GM21447 (cell line): ENCODE results near the gene LCNL1.

Experiments
- ATAC-seq: cut with Tn5 transposase; IDR thresholded peaks from one replicate; pipeline ENCODE4 v1.9.1; 2021; ENCODE audit not compliant: unreplicated experiment

LCNL1 gene

GRCh38 chr9:136946228-136947027 is 36.4 kb upstream of the LCNL1 start:
- ATAC-seq, result no peak

DNA sequence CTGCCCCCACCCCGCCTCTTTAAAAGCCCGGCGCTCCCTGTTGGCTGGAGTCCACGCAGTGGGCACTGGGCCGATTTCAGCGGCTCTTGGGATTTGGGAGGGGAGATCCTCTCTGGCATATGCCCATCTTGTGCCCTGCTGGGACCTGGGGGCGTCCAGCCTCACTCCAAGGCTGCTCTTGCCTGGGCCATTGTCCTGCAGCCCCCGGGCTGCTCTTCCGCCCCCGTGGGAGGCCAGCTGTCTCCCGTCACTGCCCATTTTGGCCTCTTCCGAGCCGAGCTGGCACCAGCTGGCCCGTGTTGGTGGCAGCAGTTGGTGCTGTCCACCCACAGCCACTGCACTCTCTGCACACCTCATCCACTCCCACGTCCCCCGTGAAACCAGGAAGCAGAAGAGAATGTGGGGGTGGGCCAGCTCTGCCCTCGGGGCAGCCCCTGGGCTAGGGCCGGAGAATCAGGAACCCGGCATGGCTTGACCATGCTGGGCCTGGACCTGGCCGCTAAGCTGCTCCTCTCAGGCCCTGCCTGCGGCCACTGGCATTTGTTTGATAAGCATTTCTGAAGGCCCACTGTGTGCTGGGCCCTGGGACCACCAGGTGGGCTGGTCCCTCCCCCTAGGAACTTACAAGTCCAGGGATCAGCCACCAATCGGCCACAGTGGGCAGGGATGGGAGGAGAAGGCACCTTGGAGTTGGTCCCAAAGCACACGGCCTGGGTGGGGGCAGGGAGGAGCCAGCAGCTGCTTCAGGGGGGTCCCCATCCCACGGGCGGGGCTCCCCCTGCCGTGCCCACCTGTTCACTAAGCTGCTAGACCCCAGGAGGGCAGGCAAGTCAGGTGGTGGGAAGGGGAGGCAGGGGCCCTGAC is 35.5 kb upstream of the LCNL1 start:
- ATAC-seq, result no peak

GRCh38 chr9:136947955-136948510 is 34.8 kb upstream of the LCNL1 start:
- ATAC-seq, result no peak

DNA sequence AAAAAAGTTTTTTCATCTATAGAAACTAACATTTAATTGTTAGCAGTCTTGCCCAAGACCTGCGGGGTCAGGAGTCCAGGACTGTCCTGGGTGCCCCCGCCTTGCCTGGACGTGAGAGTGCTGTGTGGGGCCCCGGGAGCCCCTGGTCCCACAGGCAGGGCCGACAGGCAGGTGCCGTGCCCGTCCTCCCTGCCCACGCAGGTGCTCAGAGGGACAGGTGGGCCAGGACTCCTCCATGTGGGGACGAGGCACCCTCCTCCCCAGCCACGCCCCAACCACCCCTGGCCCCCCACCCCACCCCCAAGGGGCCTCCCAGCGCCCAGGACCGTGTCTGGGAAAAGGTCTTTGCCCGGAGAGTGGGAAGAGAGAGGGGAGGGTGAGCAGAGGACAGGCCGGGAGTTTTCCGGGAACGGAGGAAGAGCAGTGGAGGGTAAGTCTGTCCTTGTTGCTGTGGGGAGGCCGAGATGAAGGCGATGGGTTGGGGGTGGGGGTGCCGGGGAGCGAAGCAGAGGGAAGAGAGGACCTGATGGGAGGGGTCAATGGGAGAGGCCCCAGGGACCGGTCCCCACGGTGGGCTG is 33.5 kb upstream of the LCNL1 start:
- ATAC-seq, result no peak

- ATAC-seq, result peak; percentile 76
These were observed 32.8 kb upstream of the LCNL1 start for GRCh38 chr9:136949817-136950655.

DNA sequence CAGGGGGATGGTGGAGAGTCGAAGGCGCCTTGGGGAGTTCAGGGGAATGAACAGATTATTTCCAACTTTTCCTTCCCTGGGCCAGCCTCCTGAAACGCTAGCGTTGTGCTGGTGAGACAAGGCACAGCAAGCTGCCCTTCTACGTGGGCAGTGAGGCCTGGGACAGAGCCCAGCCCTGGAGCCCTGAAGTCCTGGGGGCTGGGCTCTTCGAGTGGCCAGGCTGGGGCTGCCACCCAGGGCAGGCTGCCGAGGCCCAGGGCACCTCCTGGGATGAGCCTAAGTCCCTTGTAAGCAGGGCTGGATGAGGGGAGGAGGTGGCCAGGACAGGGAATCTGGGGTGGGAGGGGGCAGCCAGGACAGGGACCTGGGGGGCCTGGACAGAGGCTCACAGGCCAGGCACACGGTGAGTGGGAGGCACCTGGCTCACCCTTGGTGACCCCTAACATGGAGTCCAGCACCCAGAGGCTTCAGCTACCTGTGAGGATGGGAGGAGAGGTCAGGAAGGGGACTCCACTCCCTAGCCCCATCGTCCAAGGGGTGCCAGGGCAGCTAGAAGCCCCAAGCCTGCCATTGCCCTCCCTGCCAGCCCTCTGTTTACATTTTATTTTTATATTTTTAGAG is 32.0 kb upstream of the LCNL1 start:
- no peak for ATAC-seq

DNA sequence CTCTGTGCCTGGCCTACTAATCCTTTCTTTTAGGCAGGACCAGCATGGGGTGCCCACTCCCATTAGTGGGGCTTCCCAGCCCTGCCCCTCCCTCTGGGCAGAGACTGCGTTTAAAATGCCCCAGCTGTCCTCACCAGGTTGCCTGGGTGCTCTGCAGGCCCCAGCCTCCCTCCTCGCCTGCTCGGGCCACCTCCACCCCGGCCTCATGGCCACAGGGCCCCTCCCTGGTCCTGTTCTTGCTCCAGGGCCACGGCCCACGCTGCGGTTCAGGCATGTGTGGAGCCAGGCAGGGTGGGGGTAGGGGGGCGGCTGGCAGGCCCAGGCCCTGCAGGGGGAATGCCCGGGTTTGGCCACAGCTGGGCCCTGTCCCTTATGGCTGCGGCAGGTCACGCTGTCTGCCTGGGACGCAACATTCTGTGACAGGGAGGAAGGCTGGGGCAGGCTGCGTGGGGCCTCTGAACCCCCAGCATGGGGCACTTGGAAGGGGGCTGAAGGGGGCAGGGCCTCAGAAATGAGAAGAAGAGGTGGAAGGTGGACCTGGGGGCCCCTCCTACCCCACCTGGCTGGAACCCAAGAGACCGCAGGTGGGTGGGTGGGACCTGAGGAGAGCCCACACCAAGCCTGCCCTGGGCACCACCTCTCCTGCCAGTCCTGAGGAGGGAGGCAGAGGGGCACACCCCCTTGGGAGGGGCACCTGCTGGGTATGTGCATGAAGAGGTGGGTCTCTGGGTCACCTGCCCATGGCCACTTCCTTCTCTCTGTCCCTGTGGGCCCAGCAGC is 31.1 kb upstream of the LCNL1 start, which contains the start of gene LCN12:
Gene LCN12, plus strand, starts transcription at position 733 of the 780 bp plus-strand sequence. CDS start 55 bp downstream, outside the sequence.
- no peak for ATAC-seq

DNA sequence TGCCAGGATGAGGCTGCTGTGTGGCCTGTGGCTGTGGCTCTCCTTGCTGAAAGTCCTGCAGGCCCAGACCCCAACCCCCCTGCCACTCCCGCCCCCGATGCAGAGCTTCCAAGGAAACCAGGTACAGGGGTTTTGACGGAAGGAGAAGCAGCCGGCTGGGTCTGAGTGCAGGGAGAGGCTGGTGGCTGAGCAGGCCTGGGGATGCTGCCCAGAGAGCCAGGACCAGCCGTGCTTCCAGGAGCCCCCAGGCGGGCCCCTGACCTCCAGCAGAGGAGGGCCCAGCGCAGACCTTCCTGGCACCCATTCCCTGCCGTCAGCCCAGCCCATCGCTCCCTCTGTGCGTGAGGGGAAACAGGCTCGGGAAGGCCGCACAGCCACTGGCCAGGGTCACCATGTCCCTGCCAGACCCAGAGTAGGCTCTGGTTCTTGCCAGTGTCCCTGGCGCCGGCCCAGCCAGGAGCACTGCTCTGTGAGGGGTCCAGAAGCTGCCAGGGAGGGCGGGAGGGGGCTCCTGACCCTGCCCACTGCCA is 30.4 kb upstream of the LCNL1 start:
- ATAC-seq, result no peak

- ATAC-seq, result no peak
These were observed 29.7 kb upstream of the LCNL1 start for GRCh38 chr9:136952876-136953770.

GRCh38 chr9:136953771-136954269 is 29.0 kb upstream of the LCNL1 start:
- ATAC-seq, result no peak

DNA sequence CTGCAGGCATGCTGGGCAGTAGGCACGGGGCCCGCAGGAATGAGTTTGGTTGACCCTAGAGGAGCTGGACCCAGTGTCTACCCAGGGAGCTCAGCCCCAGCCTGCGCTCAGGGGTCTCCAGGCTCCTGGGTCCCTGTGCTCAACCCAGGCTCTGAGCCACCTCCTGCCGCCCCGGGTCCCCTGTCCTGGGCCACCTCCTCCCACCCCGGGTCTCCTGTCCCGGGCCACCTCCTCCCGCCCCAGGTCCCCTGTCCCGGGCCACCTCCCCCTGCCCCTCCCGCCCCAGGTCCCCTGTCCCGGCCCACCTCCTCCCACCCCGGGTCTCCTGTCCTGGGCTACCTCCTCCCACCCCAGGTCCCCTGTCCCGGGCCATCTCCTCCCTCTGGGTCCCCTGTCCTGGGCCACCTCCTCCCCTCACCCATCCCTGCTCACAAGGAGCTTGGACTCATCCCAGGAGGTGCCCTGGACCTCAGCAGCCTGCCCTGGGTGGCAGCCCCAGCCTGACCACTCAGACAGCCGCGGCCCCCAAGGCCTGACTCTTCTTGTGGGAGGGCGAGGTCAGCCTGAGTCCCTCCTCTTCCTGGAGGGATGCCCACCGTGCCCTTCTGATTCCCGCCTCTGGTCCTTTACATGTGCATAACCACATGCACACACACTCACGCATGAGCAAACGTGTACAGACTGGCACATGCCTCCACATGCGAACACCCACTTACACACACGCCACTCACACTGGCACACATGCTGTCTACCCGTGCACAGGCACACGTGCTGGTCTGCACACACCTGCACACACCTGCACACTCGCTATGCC is 28.3 kb upstream of the LCNL1 start:
- no peak for ATAC-seq

- no peak for ATAC-seq
These were observed 27.4 kb upstream of the LCNL1 start for GRCh38 chr9:136955202-136955942.

GRCh38 chr9:136955943-136956335 is 26.9 kb upstream of the LCNL1 start:
- ATAC-seq, result no peak

DNA sequence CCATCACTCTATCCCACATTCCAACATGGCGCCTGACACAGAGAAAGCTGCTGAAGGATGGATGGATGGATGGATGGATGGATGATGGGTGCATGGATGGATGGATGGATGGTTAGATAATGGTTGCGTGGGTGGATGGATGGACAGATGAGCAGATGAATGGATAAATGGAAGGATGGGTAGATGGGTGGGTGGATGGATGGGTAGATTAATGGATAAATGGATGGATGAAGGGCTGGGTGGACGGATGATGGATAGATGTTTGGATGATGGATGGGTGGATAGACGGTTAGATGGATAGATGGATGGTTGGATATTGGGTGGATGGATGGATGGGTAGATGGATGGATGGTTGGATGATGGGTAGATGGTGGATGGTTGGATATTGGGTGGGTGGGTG is 26.2 kb upstream of the LCNL1 start:
- ATAC-seq, result no peak

DNA sequence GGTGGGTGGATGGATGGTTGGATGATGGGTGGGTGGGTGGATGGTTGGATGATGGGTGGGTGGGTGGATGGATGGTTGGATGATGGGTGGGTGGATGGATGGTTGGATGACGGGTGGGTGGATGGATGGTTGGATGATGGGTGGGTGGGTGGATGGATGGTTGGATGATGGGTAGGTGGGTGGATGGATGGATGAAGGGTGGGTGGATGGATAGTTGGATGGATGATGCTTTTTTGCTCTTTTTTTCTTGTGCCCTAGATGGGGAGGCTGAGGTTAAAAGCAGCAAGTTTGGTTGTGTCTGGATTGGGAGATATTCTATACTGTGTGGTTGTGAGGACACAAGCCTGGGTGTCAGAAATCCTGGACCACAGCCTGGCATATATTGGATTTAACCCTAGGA is 25.3 kb upstream of the LCNL1 start:
- ATAC-seq, result no peak

- ATAC-seq, result no peak
These were observed 24.9 kb upstream of the LCNL1 start for GRCh38 chr9:136957901-136958300.
